ENCODE measurements around the gene ZCCHC14. TPM values are rescaled to one million over a fixed set of nuclear protein-coding genes. Genes with fewer than 3 reads are reported as not detected.

ZCCHC14 gene
- total and polyA plus RNA-seq, 2 of the 13 experiments (the other 11 are each of a cell fraction or from before 2014, with no cell fraction given): 12.4 to 12.5 TPM

- peak; percentile 70 for TF ChIP-seq PBX2 (CRISPR knock-in tag; IDR thresholded peaks at IDR 0.05)
- TF ChIP-seq MTA3 (CRISPR knock-in tag; IDR thresholded peaks at IDR 0.05): no peak
- peak; percentile 91 for TF ChIP-seq ZNF580 (CRISPR knock-in tag; IDR thresholded peaks at IDR 0.05; ENCODE audit: borderline replicate concordance, low read depth)
- TF ChIP-seq ZNF724P (CRISPR knock-in tag; IDR thresholded peaks at IDR 0.05; ENCODE audit: borderline replicate concordance): peak; percentile 84; the same call in 1 of the 2 replicates
- no peak for TF ChIP-seq MBD4 (IDR thresholded peaks at IDR 0.05; ENCODE audit: borderline replicate concordance, low read length)
- peak; percentile 97 for TF ChIP-seq ERF (CRISPR knock-in tag; IDR thresholded peaks at IDR 0.05)
- TF ChIP-seq RARA (CRISPR knock-in tag; IDR thresholded peaks at IDR 0.05): peak; percentile 74
- 0 out of 2 replicates have a peak, but pooled peaks have one; percentile 14 for TF ChIP-seq PCBP1 (IDR thresholded peaks at IDR 0.05; ENCODE audit: borderline replicate concordance, low read depth, low read length)
- TF ChIP-seq HOXD1 (CRISPR knock-in tag; IDR thresholded peaks at IDR 0.05): peak; percentile 99
- peak; percentile 92 for TF ChIP-seq NKX3-1 (CRISPR knock-in tag; IDR thresholded peaks at IDR 0.05)
- no peak for TF ChIP-seq HMG20B (CRISPR knock-in tag; conservative IDR thresholded peaks at IDR 0.05)
- no peak for TF ChIP-seq ZNF326 (CRISPR knock-in tag; IDR thresholded peaks at IDR 0.05; ENCODE audit: borderline replicate concordance)
- peak; percentile 44; the same call in 1 of the 2 replicates for TF ChIP-seq ZNF362 (CRISPR knock-in tag; IDR thresholded peaks at IDR 0.05; ENCODE audit: borderline replicate concordance)
- peak; percentile 84; the same call in 1 of the 2 replicates for TF ChIP-seq FOXM1 (CRISPR knock-in tag; IDR thresholded peaks at IDR 0.05)
- TF ChIP-seq ZBTB20 (CRISPR knock-in tag; IDR thresholded peaks at IDR 0.05; ENCODE audit: borderline replicate concordance, low read depth): no peak
- TF ChIP-seq PITX1 (CRISPR knock-in tag; IDR thresholded peaks at IDR 0.05): peak; percentile 76
- peak; percentile 97 for TF ChIP-seq DNMT1 (CRISPR knock-in tag; IDR thresholded peaks at IDR 0.05)
- peak; percentile 66; the same call in 1 of the 2 replicates for TF ChIP-seq SOX5 (CRISPR knock-in tag; IDR thresholded peaks at IDR 0.05; ENCODE audit: borderline replicate concordance)
- peak; percentile 36; the same call in 1 of the 2 replicates for TF ChIP-seq ZNF7 (CRISPR knock-in tag; IDR thresholded peaks at IDR 0.05)
- TF ChIP-seq NFATC3 (CRISPR knock-in tag; IDR thresholded peaks at IDR 0.05): no peak; the same call in 1 of the 2 replicates
- 0 out of 2 replicates have a peak, but pooled peaks have one; percentile 51 for TF ChIP-seq ZNF713 (CRISPR knock-in tag; IDR thresholded peaks at IDR 0.05)
- no peak; the same call in 1 of the 2 replicates for TF ChIP-seq ZNF567 (CRISPR knock-in tag; IDR thresholded peaks at IDR 0.05; ENCODE audit: borderline replicate concordance)
- no peak for TF ChIP-seq NFIC (IDR thresholded peaks at IDR 0.05; ENCODE audit: low read length)
- peak; percentile 78 for TF ChIP-seq ZBED4 (CRISPR knock-in tag; IDR thresholded peaks at IDR 0.05; ENCODE audit: borderline replicate concordance)
- no peak for TF ChIP-seq ZFP36 (IDR thresholded peaks at IDR 0.05; ENCODE audit: borderline replicate concordance, low read depth, low read length, partially characterized antibody)
These were observed 100.6 kb downstream of the ZCCHC14 start, which contains the start of gene MAP1LC3B (continued) for GRCh38 chr16:87391950-87392820.

Measured in HepG2 (cell line).